Activated T-cell treated with anti-CD3 and anti-CD28 coated beads for 4 hours (primary cell): ENCODE data around the gene FKBP6.
"Not testable (repeated sequence)": the region's sequence is repeated elsewhere in the genome, so short reads cannot be mapped to it uniquely, and the experiment has no call there.

Source experiments
- DNase-seq: peaks from one replicate; pipeline ENCODE4 v3.0.0-alpha.2; 2020

FKBP6 gene

DNA sequence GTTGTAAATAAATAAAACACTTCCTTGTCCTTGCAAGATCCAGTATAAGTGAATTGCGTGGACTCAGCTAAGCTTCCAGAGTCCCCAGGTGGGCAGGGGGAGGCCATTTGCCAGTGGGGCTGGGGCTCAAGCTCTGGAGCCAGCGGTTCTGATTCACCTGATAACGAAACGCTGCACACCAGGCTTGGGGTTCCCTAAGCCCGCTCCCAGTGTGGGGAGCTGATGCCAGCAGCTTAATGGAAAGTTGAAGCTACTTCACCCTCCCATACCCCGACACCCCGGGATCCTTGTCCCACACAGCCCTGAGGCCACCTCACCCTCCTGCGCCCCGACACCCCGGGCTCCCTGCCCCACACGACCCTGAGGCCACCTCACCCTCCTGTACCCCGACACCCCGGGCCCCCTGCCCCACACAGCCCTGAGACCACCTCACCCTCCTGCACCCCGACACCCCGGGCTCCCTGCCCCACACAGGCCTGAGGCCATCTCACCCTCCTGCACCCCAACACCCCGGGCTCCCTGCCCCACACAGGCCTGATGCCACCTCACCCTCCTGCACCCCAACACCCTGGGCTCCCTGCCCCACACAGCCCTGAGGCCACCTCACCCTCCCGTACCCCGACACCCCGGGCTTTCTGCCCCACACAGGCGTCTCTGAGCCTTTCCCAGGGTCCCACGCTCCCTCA lies 30.8 kb downstream of the FKBP6 start:
- DNase-seq: no peak

DNA sequence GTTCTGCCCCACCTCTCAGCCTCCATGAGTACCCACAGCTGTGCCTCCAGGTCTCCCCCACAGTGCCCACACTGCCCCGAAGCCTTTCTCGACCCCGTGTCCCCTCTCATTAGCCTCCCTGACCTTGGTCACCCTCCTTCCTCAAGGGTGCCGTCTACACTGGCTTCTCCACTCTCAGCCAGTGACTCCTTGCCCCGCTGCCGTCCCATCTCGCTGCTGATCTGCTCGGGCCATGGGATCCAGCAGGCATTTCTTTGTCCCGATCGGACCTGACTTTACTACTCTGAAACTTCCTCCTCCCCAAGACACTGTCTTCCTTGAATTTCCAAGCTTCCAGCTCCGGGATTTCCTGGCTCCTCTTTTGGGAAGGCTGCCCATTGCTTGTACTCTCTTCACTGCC lies 31.3 kb downstream of the FKBP6 start:
- no peak for DNase-seq

DNA sequence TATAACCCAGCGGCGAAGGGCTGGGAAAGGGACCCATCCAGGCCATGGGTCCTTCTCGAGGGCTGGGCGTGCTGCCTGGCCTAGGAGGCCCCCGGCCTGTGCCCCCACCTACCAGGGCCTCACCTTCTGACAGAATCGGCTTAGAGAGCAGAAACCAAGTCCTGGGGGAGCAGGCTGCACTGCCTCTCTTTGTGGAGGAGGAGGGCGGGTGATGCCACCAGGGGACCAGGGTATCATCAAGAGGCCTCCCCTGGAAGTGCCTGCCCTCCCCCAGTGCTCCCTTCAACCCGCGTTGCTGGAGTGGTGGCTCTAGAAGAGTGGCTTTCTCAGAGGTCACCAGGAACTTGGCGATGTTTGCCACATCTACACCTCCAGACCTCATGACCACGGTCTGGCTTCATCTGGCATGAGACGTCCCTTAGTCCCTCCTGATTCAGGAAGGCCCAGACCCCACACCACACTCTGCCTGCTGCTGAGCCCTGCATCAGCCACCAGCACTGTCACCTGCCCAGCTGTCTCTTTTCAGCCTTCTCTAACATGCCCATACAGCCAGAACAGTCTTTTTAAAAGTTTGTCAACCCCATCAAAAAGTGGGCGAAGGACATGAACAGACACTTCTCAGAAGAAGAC lies 31.9 kb downstream of the FKBP6 start:
- no peak for DNase-seq

DNA sequence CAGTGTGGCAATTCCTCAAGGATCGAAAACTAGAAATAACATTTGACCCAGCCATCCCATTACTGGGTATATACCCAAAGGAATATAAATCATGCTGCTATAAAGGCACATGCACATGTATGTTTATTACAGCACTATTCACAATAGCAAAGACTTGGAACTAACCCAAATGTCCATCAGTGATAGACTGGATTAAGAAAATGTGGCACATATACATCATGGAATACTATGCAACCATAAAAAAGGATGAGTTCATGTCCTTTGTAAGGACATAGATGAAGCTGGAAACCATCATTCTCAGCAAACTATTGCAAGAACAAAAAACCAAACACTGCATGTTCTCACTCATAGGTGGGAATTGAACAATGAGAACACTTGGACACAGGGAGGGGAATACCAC lies 32.6 kb downstream of the FKBP6 start:
- DNase-seq: not testable (repeated sequence)

DNA sequence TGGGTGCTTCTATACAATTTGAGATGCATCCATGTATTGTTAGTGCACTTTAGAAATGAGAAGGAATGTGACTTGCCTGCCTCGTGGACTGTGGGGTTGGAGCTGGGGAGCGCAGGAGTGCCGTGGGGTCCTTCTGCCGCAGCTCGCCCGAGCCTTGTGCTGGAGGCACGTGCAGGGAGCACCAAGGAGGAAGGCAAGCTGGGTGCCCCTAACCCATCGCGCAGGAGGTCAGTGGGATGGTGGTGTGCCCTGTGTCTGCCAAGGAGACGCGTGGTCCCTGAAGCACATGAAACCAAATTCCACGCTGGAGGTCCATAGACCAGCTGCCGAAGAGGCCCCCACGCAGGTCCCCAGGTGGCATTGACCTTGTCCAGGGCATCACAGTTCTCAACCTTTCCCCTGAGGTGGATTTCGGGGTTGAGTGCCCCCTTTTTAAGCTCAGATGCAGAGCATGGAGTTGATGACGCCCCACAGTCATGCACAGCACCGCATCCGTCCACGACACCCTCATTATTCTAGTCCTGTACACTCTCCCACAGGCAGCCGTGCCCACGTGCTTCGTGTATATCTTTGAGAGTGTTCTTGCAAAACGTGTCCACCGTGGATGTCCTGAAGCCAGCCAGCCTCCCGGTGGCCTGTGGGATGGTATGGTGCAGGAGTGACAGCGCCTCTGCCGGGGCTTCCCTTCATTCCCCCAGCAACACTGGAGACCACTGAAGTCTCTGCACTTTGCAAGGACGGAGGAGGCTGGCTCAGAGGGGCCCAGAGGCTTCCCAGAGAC lies 35.5 kb downstream of the FKBP6 start:
- no peak for DNase-seq

DNA sequence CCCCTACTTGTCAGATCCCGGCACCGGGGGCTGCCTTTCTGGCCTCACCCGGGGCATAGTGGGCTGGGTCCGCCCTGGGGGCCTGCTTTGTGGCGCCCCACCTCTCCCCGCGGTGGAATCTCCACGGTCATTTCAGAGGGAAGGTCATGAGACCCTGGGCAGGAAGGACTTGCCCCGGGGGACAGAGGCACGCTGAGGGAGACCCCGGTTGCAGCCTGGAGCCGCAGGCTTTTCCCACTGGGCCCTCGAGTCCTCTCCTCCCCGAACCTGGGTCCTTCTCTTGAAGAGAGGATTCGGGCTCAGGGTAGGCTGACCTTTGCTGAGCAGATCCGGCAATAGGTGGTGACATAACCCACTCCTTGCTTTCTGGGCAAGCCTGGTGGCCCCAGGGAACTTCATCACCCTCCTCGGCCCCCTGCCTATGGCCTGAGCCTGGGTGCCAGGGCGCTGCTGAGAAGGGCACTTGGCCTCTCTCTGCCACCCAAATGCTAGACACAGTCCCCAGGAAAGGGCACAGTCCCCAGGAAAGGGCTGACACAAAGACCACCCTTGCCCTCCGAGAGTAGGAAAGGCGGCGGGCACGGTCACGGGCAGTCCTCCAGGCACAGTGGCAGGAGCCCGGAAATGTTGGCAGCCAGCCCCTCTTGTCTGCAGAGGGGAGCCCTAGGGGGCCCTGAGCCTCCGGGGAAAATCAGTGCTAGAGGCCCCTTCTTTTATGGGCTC lies 36.2 kb downstream of the FKBP6 start:
- no peak for DNase-seq

DNA sequence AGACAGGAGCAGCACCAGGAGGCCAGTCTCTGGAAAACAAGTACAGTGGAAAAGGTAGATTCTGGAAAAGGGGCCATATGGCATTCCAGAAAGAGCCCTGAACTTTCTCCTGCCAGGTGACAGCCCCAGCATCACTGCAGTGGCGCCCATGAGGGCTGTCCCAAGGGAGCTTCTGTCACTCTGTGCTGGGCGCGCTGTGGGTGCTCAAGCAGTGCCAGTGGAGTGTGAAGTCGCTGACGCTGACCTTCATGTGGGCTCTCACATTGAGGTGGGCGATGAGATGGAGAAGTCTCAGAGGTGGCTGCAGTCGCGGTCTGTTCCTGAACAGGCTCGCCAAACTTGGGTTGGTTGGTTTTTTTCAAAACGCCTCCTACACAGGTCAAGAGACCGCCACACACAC lies 38.2 kb downstream of the FKBP6 start:
- no peak for DNase-seq

DNA sequence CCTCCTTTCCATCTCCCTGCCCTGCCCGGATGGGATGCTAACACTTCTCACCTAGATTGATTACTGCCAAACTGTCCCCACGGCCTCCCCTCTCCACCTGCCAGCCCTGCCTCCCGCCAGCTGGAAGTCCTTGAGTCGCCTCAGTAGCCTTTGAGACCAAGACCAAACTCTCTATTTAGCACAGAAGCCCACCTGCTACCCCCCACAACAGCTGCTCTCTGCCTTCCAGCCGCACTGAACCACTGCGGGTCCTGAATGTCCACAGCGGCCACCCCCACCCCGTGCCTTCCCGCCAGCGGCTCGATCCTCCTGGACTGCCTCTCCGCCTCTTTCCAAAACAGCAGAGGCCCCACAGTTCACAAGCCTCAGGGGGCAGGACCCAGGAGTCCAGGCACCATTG lies 39.0 kb downstream of the FKBP6 start:
- DNase-seq: no peak

DNA sequence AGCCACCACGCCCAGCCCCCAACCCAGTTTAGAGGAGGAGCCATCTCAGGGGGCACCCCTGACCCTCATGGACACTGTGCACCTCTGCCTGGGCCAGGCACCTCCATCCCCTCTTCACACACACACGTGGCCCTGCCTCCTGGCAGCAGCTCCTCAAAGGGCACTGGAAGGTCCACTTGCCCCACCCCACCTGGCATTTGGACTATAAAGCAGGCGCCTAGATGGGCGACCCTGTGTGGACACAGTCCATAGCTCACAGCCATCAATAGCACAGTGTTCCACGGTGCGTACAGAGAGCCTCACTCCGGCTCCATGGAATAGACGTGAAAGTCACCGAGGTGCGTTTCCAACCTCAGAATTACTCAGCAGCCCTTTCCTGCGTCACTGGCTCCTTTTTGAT lies 41.0 kb downstream of the FKBP6 start:
- DNase-seq: no peak

DNA sequence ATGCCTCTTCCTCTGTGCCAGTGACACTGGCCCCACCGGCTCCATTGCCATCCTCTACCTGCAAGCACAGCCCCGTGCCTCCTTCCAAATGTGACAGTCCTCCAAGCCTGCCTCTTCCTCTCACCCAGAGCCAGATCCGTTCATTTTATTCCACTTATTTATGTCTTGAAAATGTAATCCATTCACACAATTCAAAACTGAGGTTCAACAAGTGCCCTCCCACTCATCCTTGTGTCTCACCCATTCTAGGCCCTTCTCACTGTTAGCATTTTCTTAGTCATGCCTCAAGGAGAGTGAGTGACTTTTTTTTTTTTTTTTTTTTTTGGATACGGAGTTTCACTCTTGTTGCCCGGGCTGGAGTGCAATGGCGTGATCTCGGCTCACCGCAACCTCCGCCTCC lies 41.7 kb downstream of the FKBP6 start:
- DNase-seq: no peak

DNA sequence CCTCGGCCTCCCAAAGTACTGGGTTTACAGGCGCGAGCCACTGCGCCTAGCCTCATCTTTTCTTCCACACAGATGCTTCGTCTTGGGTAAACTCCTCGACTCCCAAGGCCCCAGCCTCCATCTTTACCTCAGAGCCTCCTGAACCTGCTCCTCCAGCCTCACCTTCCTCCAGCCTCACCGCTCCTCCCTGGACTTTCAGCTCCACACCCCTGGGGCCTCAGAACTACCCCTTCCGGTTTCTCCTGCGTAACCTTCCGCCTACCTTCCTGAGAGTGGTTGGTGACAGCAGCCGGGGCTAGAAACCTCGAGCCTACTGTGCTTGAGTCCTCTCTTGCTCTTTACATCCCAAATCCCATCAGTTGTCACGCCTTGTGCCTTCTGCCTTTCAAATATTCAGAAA lies 45.8 kb downstream of the FKBP6 start:
- no peak for DNase-seq

DNA sequence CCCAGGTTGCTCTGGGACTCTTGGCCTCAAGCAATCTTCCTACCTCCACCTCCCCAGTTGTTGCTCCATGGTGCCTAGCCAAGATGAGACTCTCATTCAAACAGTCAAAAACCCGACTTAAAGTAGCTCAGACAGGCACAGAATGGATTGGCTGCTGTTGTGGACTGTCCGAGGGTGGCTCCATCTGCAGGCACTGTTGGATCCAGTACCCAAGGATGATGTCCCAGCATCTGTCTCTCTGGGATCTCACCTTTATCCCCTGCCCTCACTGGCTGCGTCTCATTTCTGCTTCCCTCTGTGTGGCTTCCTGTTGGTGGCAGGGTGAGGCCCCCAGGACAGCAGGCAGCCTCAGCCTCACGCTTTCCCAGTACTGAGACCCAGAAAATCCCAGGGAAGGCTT lies 48.3 kb downstream of the FKBP6 start:
- DNase-seq: not testable (repeated sequence)

DNA sequence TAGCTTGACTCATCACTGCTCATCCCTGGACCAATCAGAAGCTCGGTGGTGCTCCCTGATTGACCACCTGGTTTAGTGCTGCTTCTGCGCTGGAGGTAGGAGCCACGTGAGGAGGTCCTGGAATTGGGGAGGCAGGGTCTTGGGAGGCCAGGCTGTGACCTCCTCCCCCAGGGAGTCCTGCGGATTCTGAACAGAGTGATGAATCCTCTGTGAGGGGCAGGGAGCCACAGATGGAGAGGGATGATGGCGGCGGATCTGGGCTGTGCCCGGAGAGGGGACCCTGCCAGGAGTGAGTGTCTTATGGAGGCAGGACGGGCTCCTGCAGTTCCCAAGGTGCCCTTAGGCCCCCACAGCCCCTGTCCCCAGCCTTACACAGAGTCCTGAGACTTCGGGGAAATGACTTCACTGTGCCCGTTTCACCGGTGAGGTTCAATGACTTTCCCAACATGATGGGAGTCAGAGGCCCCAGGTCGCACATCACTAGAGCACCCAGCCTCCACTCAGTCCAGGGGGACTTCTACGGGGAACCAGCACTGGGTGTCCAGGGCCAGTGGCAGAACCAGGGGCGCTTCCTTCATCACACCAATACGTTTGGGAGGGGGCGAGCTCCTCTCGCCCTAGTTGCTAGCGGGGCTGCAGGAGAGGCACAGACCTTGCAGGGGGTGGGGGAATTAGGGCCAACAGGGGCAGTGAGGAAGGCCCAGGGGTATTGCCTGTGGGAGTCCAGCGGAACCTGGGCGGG lies 48.9 kb downstream of the FKBP6 start:
- no peak for DNase-seq

DNA sequence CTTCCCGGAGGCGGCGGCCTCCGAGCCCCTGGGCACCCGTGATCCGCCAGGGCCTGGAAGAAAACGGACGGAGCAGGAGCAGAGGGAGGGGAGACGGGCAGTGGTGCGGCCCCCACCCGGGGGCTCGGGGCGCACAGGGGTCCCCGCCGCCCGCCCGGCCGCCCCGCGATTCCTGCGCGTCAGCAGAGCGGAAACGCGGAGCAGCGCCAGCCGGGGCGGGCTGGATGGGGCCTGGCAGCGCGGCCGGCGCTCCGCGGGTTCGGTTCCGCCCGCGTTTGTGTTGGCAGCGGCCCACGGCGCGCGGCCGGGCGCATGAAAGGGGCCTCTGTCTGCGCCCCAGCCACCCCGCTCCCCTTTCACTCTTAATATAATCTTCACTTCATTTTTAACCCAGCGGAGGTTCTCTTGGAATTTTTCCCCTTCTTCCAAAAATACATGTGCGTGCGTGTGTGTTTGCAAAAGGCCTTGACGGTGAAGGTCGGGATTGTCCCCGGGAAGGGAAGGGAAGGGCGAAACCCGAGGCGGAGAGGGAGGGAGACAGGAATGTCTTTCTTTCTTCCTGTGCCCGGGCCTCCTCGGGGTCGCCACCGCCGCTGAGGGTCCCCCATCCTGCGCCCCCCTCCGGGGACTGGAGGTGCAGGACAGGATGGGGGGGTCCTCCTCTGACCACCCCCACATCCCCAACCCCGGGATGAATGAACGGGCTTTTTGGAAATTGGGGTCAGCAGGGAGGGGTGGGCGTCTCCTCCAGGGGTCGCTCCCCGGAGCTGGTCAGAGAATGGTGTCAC lies 49.6 kb downstream of the FKBP6 start:
- not testable (repeated sequence) for DNase-seq

DNA sequence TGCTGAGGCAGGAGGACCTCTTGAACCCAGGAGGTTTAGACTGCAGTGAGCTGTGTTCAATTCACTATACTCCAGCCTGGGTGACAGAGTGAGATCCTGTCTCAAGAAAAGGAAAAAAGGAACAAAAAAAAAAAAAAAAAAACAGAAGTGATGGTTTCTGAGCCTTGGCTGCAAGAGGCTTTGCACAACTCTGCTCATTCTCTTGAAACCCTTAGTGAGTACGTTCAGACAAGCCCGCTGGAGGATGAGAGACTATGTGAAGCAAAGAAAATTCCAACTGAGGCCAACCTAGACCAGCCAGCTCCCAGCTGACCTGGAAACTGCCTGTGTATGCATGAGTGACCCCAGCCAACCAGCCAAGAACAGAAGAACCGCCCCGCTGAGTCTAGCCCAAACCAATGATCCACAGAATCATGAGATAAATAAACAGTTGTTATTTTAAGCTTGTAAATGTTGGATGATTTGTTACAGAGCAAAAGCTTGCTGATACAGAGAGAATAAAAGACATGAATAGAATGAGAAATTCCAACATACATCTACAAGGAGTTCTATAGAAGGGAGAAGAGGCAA lies 55.1 kb downstream of the FKBP6 start:
- no peak for DNase-seq

DNA sequence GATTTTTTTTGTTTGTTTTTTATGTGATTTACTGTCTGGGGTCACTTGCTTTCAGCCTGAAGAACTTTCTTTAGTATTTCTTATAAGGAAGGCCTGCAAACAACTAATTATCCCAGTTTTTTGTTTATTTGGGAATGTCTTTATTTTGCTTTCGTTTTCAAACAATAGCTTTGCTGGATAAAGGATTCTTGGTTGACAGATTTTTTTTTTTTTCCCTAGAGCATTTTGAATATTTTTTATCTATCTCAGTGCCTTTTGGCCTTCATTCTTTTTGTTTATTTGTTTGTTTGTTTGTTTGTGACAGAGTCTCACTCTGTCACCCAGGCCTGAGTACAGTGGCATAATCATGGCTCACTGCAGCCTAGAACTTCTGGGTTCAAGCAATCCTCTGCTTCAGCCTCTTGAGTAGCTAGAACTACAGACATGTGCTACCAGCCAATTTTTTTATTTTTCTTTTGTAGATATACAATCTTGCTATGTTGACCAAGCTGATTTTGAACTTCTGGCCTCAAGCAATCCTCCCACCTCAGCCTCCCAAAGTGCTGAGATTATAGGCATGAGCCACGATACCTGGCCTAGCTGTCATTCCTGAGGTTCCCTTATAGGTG lies 59.4 kb downstream of the FKBP6 start:
- DNase-seq: no peak

DNA sequence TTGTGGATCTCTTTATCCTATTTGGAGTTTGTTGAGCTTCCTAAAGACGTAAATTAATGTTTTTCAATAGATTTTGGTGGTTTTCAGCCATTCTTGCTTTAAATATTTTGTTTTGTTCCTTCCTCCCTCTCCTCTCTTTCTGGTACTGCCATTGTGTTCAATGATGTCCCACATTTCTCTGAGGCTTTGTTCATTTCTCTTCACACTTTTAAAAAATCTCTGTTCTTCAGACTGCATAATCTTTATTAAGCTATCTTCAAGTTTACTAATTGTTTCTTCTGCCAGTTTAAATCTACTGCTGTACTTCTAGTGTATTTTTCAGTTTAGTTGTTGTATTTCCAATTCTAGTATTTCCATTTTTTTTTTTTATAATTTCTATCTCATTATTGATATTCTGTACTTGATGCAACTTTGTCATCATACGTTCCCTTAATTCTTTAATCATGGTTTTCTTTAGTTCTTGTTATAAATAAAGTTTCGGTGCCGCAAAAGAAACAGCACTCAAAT lies 60.0 kb downstream of the FKBP6 start:
- no peak for DNase-seq

DNA sequence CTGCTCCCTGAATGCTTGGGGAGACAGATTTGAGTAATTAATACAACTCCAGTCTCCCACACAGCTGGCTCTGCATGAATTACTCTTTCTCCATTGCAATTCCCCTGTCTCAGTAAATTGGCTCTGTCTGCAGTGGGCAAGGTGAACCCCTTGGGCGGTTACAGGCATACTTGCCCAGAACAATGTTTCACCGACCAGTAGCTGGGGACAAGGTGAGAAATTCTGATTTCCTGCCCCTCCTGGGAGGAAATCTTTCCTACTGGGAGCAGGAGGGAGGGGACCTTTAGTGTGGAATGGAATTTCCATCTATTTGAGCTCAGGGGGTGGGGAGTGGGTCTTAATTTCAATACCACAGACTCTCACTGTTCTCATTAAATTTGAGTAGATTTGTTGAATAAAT lies 63.4 kb downstream of the FKBP6 start:
- no peak for DNase-seq

DNA sequence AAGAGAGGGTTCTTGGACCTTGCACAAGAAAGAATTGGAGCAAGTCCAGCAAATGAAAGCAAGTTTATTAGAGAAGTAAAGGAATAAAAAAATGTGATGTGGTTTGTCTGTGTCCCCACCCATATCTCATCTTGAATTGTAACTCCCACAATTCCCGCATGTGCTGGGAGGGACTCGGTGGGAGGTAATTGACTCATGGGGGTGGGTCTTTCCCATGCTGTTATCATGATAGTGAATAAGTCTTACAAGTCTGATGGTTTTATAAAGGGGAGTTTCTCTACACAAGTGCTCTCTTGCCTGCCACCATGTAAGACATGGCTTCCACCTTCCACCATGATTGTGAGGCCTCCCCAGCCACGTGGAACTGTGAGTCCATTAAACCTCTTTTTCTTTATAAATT lies 66.5 kb downstream of the FKBP6 start:
- no peak for DNase-seq

DNA sequence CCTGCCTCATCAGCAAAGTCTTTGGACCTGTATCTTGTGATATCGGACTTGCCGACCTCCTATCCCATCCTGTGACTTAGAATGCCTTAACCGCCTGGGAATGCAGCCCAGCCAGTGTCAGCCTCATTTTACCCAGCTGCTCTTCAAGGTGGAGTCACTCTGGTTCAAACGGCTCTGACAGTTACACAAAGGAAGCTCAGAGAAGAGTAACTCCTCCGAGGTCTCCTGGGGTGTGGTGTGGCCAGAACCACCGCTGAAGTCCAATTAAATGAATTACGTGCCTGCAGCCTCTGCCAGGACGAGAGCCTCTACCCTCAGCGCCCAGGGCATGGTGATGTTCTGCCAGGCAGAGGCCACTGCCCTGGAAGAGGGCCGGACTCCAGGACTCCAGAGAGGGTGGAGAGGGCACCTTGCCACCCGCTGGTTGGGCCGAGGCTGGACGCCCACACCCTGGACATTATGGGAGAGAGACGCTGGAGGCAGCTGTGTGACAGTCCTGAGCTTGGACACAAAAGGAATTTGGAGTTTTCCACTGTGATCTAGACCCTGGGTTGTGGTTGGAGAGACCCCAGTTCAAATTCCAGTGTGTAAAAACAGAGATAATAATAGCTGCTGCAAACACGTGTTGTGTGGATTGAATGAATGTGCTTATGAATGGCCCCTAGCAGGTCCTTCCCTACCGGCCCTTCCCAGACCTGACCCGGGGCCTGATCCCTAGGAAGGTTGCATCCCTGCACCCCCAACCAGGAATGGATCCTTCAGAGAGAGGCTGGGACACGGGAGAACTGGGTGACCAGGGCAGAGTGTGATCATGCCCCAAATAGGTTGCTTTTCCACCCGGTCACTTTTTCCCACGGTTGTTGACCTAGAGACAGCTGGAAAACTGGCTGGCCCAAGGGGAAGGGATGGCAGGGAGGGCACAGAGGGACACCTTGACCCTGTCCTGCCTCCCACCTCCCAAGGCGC lies 67.9 kb downstream of the FKBP6 start:
- DNase-seq: no peak
